ENCODE data around the gene HOXA6. TPM values are rescaled to one million over a fixed set of nuclear protein-coding genes. Genes with fewer than 3 reads are reported as not detected.

Gene HOXA6
- total and polyA plus RNA-seq, 4 donors, result 0.23 TPM; not detected in 3

- no peak overlapping the region for H3K4me3 ChIP-seq (ENCODE audit: low read depth in 1 of 3, low read length in 3 of 3)
- no peak overlapping the region for H3K9ac ChIP-seq (ENCODE audit: low read depth in 1 of 2, low read length in 2 of 2)
- no peak for TF ChIP-seq RAD21 (IDR thresholded peaks at IDR 0.05)
- TF ChIP-seq JUND (IDR thresholded peaks at IDR 0.05), result no peak
- TF ChIP-seq ATF3 (IDR thresholded peaks at IDR 0.05), result no peak
- TF ChIP-seq YY1 (IDR thresholded peaks at IDR 0.05), result no peak
- no peak for TF ChIP-seq MAX (IDR thresholded peaks at IDR 0.05)
- no peak for TF ChIP-seq EGR1 (IDR thresholded peaks at IDR 0.05; ENCODE audit: low read depth in 2 of 2)
- TF ChIP-seq HNF4G (IDR thresholded peaks at IDR 0.05), result no peak
- no peak for TF ChIP-seq HNF4A (conservative IDR thresholded peaks at IDR 0.05)
- no peak for TF ChIP-seq CTCF (IDR thresholded peaks at IDR 0.05; ENCODE audit: low read depth, low read length, missing input control)
- TF ChIP-seq GABPA (IDR thresholded peaks at IDR 0.05 in 1 of 2, conservative IDR thresholded peaks at IDR 0.05 in 1 of 2), result no peak
- TF ChIP-seq NR2F2 (IDR thresholded peaks at IDR 0.05), result no peak
- no peak for TF ChIP-seq REST (IDR thresholded peaks at IDR 0.05)
- TF ChIP-seq ZBTB33 (IDR thresholded peaks at IDR 0.05), result no peak
- TF ChIP-seq TAF1 (conservative IDR thresholded peaks at IDR 0.05), result no peak
- TF ChIP-seq FOXA2 (IDR thresholded peaks at IDR 0.05), result no peak
- TF ChIP-seq SP1 (IDR thresholded peaks at IDR 0.05), result no peak
- TF ChIP-seq RXRA (IDR thresholded peaks at IDR 0.05), result no peak
- TF ChIP-seq FOXA1 (IDR thresholded peaks at IDR 0.05), result no peak
- peaks cover 10 to 26% (median 20%) of the 10 kb centered on the region in 4 donors for H3K4me1 ChIP-seq (ENCODE audit: control insufficient read depth in 4 of 4, insufficient read depth in 4 of 4, low read length in 3 of 4)
- no peaks in the 10 kb centered on the region for H3K36me3 ChIP-seq (ENCODE audit: control insufficient read depth in 4 of 4, insufficient read depth in 3 of 4, low read depth in 1 of 4, low read length in 3 of 4)
- DNase-seq (ENCODE audit: low spot score), result no peak
- H3K9me3 ChIP-seq (ENCODE audit: control insufficient read depth in 4 of 4, low read length in 3 of 4), result peaks cover 0 to 10% (median under 1%) of the 10 kb centered on the region in 4 donors
- peaks cover 9 to 50% (median 27%) of the 10 kb centered on the region in 4 donors for H3K27me3 ChIP-seq (ENCODE audit: control insufficient read depth in 4 of 4, insufficient read depth in 4 of 4, low read length in 3 of 4)
- H3K27ac ChIP-seq (ENCODE audit: low read depth in 1 of 2, low read length in 2 of 2), result no peak overlapping the region
- WGBS, result 24% methylated on average over 9 of the region's 9 CpGs
Observed at GRCh38 chr7:27194686-27195379, 47.3 kb upstream of the HOXA6 start.
